Esophagus (tissue), 2 donors: ENCODE measurements around the gene RB1. TPM values are rescaled to one million over a fixed set of nuclear protein-coding genes. Genes with fewer than 3 reads are reported as not detected.

Source experiments
- H3K27ac ChIP-seq, 2 donors: one replicate each; pipeline ENCODE4 v1.5.1; 2013; ENCODE audit warnings: low read depth in 2 of 2, mild to moderate bottlenecking in 2 of 2, inconsistent platforms in 1 of 2, low read length in 1 of 2, moderate library complexity in 1 of 2
- H3K27me3 ChIP-seq, 2 donors: one replicate each; pipeline ENCODE4 v1.6.1; 2013; ENCODE audit warnings: low read length in 2 of 2, control low read depth in 1 of 2, mild to moderate bottlenecking in 1 of 2; ENCODE audit not compliant: insufficient read depth in 2 of 2, control insufficient read depth in 1 of 2
- H3K36me3 ChIP-seq, 2 donors: one replicate each; pipeline ENCODE4 v1.6.1; 2013; ENCODE audit warnings: low read length in 1 of 2; ENCODE audit not compliant: control insufficient read depth in 2 of 2, insufficient read depth in 2 of 2
- H3K4me1 ChIP-seq, 2 donors: one replicate each; pipeline ENCODE4 v1.6.1; 2013; ENCODE audit warnings: low read length in 1 of 2; ENCODE audit not compliant: control insufficient read depth in 2 of 2, insufficient read depth in 2 of 2
- H3K4me3 ChIP-seq, 2 donors: one replicate each; pipeline ENCODE4 v1.5.1; 2013; ENCODE audit warnings: low read length in 2 of 2, mild to moderate bottlenecking in 2 of 2, low read depth in 1 of 2, moderate library complexity in 1 of 2
- H3K9me3 ChIP-seq, 2 donors: one replicate each; pipeline ENCODE4 v1.6.1; 2013; ENCODE audit warnings: mild to moderate bottlenecking in 2 of 2, low read depth in 1 of 2, low read length in 1 of 2, moderate library complexity in 1 of 2; ENCODE audit not compliant: control insufficient read depth in 2 of 2, insufficient read depth in 1 of 2
- WGBS, 2 donors: extraction: QIAGEN DNeasy Blood & Tissue Kit; methylation state at CpG; one replicate each; pipeline ENCODE4 v1.1.7; 2013; 5-methylcytosine and 5-hydroxymethylcytosine counted together
- polyA plus RNA-seq, 2 donors: library from polyadenylated mRNA; stranded (reverse); fragments of 200-250 nt; gene quantifications; one replicate each; pipeline ENCODE4 v1.2.3, GENCODE V29; 2013
- donor health status: healthy with polysubstance abuse.
- donor health status: Bipolar disorder and iron deficiency.

Gene RB1
- polyA plus RNA-seq, 2 donors, result 15.5 to 17.4 TPM

DNA sequence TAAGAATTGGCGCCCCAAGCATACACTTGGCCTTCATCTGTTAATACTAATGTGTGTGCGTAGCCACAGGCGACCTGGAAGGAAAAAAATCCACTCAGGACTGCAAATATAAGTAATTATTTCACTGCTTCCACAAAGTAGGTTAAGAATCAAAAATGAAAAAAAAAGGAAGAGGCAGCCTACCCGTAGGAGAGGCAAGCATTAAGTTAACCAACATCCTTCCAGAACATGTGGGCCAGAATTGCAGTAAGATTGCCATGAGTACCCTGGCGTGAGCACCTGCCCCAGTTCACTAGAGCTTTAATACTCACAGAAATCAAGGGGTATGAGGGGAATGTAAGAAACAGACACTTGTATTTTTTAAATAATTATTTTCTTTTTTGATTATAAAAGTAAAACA, 207.1 kb downstream of the RB1 start:
- Histone ChIP-seq H3K27ac (no peak overlapping the region), H3K27me3 (no peaks in the 10 kb centered on the region)
- 84 to 89% methylated on average over 5 of the region's 5 CpGs for WGBS, 2 donors

GRCh38 chr13:48511621-48512230, 208.2 kb downstream of the RB1 start:
- H3K4me1 ChIP-seq, result peaks cover 2 to 7% of the 10 kb centered on the region in 2 donors
- peaks cover 2% of the 10 kb centered on the region in 2 donors for H3K36me3 ChIP-seq
- no peak overlapping the region for H3K4me3 ChIP-seq
- peak overlapping the region in 1 of 2 donors; percentile 31 for H3K27ac ChIP-seq
- H3K9me3 ChIP-seq, result no peaks in the 10 kb centered on the region
- no peaks in the 10 kb centered on the region for H3K27me3 ChIP-seq
- 51 to 62% methylated on average over 10 of the region's 10 CpGs for WGBS, 2 donors

More for the DNA sequence above, 207.1 kb downstream of the RB1 start:
- Histone ChIP-seq H3K4me1 (peaks cover 5 to 13% of the 10 kb centered on the region in 2 donors), H3K4me3 (no peak overlapping the region), H3K9me3 (no peaks in the 10 kb centered on the region), H3K36me3 (peaks cover 2% of the 10 kb centered on the region in 2 donors)

GRCh38 chr13:48514793-48515192, 211.2 kb downstream of the RB1 start:
- Histone ChIP-seq H3K4me1 (peaks cover 0 to 2% of the 10 kb centered on the region in 2 donors), H3K27me3 (no peaks in the 10 kb centered on the region), H3K36me3 (peaks cover 2% of the 10 kb centered on the region in 2 donors), H3K4me3 (no peak overlapping the region), H3K27ac (no peak overlapping the region), H3K9me3 (no peaks in the 10 kb centered on the region)
- WGBS, 2 donors, result 81 to 86% methylated on average over 4 of the region's 4 CpGs

DNA sequence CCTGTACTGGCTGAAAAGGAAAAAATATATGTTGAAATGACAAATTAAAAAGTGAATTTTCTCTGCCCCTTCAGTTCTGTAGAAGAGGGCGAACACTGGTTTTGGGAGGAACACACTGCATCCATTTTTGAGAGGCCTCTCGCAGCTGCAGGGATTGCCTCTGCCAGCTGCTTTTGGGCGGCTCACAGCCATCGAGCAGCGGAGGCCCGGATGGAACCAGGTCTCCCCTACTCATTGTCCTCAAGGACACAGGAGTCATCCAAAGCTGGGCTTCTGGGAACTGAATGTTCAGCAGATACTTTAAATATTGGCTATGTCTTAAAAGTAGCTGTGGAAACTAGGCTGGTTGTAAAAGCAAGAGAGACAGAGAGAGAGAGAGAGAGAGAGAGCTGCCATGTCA, 212.2 kb downstream of the RB1 start:
- Histone ChIP-seq H3K4me1 (peaks cover 0 to 2% of the 10 kb centered on the region in 2 donors), H3K27me3 (no peaks in the 10 kb centered on the region), H3K4me3 (no peak overlapping the region), H3K36me3 (peaks cover 2% of the 10 kb centered on the region in 2 donors), H3K27ac (peak overlapping the region in 1 of 2 donors; percentile 29), H3K9me3 (no peaks in the 10 kb centered on the region)
- WGBS, 2 donors, result 76 to 84% methylated on average over 6 of the region's 6 CpGs

DNA sequence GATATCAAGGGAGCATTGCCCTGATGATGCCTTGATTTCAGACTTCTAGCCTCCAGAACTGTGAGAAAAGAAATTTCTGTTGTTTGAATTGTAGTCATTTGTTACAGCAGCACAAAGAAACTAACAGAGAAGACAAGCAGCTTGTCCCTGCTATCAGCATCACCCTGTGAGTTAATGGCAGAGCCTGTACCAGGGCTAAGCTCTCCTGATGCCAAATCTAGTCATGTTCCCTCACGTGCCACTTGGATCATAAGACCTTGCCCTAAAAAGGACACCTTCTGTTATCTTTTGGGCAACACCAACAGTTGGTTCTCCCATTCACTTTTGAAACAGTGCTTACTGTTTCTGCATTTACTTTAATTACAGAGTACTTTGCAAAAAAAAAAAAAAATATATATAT, 214.5 kb downstream of the RB1 start:
- no peak overlapping the region for H3K4me3 ChIP-seq
- no peak overlapping the region for H3K27ac ChIP-seq
- H3K9me3 ChIP-seq, result no peaks in the 10 kb centered on the region
- 92 to 100% methylated on average over 1 of the region's 1 CpG for WGBS, 2 donors
- no peaks in the 10 kb centered on the region for H3K27me3 ChIP-seq
- no peaks in the 10 kb centered on the region for H3K36me3 ChIP-seq
- H3K4me1 ChIP-seq, result no peaks in the 10 kb centered on the region

DNA sequence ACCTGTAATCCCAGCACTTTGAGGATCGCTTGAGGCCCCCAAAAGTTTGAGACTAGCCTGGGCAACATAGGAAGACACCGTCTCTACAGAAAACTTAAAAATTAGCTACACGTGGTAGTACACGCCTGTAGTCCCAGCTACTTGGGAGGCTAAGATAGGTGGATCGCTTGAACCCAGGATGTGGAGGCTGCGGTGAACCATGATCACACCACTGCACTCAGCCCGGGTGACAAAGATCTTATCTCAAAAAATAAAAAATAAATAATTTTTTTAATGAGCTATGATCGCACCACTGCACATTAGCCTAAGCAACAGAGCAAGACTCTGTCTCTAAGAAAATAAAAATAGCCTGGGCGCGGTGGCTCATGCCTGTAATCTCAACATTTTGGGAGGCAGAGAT, 222.7 kb downstream of the RB1 start:
- 89 to 91% methylated on average over 10 of the region's 10 CpGs for WGBS, 2 donors
- no peaks in the 10 kb centered on the region for H3K9me3 ChIP-seq
- H3K4me3 ChIP-seq, result no peak overlapping the region
- no peaks in the 10 kb centered on the region for H3K27me3 ChIP-seq
- H3K4me1 ChIP-seq, result no peaks in the 10 kb centered on the region
- H3K27ac ChIP-seq, result no peak overlapping the region
- H3K36me3 ChIP-seq, result no peaks in the 10 kb centered on the region

DNA sequence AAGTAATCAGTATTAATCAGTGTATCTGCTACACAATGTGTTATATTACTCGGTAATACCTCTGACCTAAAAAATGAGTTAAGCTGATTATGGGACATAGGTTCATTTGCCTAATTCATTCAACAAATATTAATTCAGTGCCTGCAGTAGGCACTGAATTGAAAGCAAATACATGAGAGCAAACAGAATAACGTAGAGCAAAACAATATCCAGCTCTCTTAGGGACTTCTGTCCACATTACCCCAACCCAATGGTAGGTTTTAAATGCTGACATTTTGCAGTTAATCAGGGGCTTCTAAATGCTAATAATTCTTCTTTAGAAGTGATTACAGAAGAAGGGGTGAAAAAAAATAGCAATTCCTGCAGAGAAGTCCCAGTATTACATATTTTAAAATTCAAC, 224.4 kb downstream of the RB1 start:
- Histone ChIP-seq H3K27me3 (no peaks in the 10 kb centered on the region), H3K9me3 (no peaks in the 10 kb centered on the region), H3K27ac (no peak overlapping the region), H3K4me3 (no peak overlapping the region), H3K4me1 (peaks cover 0 to 2% of the 10 kb centered on the region in 2 donors), H3K36me3 (no peaks in the 10 kb centered on the region)
- 51 to 56% methylated on average over 2 of the region's 2 CpGs for WGBS, 2 donors

DNA sequence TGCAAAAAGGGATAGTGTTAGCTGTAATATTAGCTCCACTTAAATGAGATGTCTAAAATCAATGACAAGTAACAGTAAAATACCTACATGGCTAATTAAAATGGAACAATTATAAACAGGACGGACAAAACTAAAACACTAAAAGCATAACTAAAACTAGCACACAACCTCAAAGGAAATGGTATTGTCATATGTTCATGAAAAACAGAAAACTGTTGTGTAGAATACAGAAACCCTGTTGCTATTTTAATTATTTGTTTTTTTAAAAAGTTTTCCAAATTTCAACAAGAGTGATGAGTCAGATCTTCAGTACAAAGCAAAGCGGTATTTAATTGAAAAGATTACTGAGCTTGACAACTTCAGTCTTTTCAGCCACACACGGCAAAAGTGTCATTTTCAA, 225.2 kb downstream of the RB1 start:
- no peak overlapping the region for H3K27ac ChIP-seq
- no peak overlapping the region for H3K4me3 ChIP-seq
- WGBS, 2 donors, result 54 to 73% methylated on average over 3 of the region's 3 CpGs
- H3K4me1 ChIP-seq, result peaks cover 0 to 2% of the 10 kb centered on the region in 2 donors
- H3K27me3 ChIP-seq, result no peaks in the 10 kb centered on the region
- no peaks in the 10 kb centered on the region for H3K9me3 ChIP-seq
- no peaks in the 10 kb centered on the region for H3K36me3 ChIP-seq

- Histone ChIP-seq H3K27ac (no peak overlapping the region), H3K27me3 (no peaks in the 10 kb centered on the region), H3K36me3 (no peaks in the 10 kb centered on the region), H3K4me1 (peaks cover 0 to 2% of the 10 kb centered on the region in 2 donors), H3K4me3 (no peak overlapping the region), H3K9me3 (no peaks in the 10 kb centered on the region)
- 87 to 92% methylated on average over 6 of the region's 6 CpGs for WGBS, 2 donors
Measured at GRCh38 chr13:48530833-48531232, 227.3 kb downstream of the RB1 start.
